K562 (cell line): ENCODE results near the gene SMOC2. TPM values are rescaled to one million over a fixed set of nuclear protein-coding genes. Genes with fewer than 3 reads are reported as not detected.

Experiments used
- ATAC-seq: fragments of 200-7000 bp; cut with Tn5 transposase; 3 replicates; pipeline ENCODE4 v1.9.1; 2020; ENCODE audit warnings: moderate library complexity
- BruUV-seq: library from RNA; stranded (reverse); fragments of 400-500 nt; replicated peaks from 2 replicates; lab custom pipeline; 2021; lab: Mats Ljungman, UMichigan
- CTCF ChIA-PET: fragments of 300-600 bp; formaldehyde crosslinking; extraction: SDS; loops from one replicate; lab custom pipeline; 2021; ENCODE audit warnings: low intra/inter-chr PET ratio; lab: Yijun Ruan, JAX
- POLR2A ChIA-PET: fragments of 300-600, 350-650 bp; sonication (Branson Sonifier 250); formaldehyde crosslinking; extraction: SDS; loops from one replicate; lab custom pipeline; 2021; ENCODE audit warnings: antibody characterized with exemption, inconsistent platforms; lab: Yijun Ruan, JAX
- DNase-seq, 4 experiments: peaks; one replicate each; pipeline versions ENCODE4 v3.0.0 to v3.0.0-alpha.2; 2011 to 2018; ENCODE audit warnings: low spot score in 3 of 4, mixed read lengths in 3 of 4; ENCODE audit errors: extremely low read depth in 1 of 4
- FAIRE-seq: peaks from 2 replicates; lab custom pipeline; 2011; peaks lifted over from hg19 to GRCh38; lab: Jason Lieb, UNC
- H2AFZ ChIP-seq: 2 replicates; pipeline ENCODE4 v1.6.0; 2011; ENCODE audit warnings: low read depth, low read length, control low read depth, inconsistent platforms
- H3K27ac ChIP-seq: fragments of 200-600 bp; 3 replicates; pipeline ENCODE4 v1.8.0; 2011; ENCODE audit warnings: low read depth, mild to moderate bottlenecking, control low read depth, inconsistent platforms, low read length, moderate library complexity, mixed read lengths; ENCODE audit errors: extremely low read depth
- H3K27me3 ChIP-seq, 2 experiments: fragments of 300-600 bp in 1 of 2; 2 replicates in 1 of 2; 3 replicates in 1 of 2; pipeline versions ENCODE4 v1.6.0 to v1.8.0; 2011; ENCODE audit warnings: inconsistent platforms in 2 of 2, low read length in 2 of 2, mild to moderate bottlenecking in 1 of 2, mixed read lengths in 1 of 2, moderate library complexity in 1 of 2; ENCODE audit not compliant: control insufficient read depth in 2 of 2, insufficient read depth in 2 of 2
- H3K36me3 ChIP-seq: fragments of 300-600 bp; 3 replicates; pipeline ENCODE4 v1.8.0; 2011; ENCODE audit warnings: mild to moderate bottlenecking, low read length, inconsistent platforms; ENCODE audit not compliant: control insufficient read depth, insufficient read depth
- H3K4me1 ChIP-seq, 2 experiments: fragments of 200-600 bp in 1 of 2; replicated peaks in 1 of 2; 2 replicates in 1 of 2; 3 replicates in 1 of 2; pipeline versions ENCODE4 v1.5.1 to v1.8.0; 2011; ENCODE audit warnings: inconsistent platforms in 2 of 2, low read length in 2 of 2, mild to moderate bottlenecking in 1 of 2, mixed read lengths in 1 of 2, moderate library complexity in 1 of 2; ENCODE audit not compliant: control insufficient read depth in 2 of 2, insufficient read depth in 2 of 2
- H3K4me2 ChIP-seq: 2 replicates; pipeline ENCODE4 v1.6.1; 2011; ENCODE audit warnings: low read length, control low read depth, inconsistent platforms, mixed read lengths; ENCODE audit not compliant: insufficient read depth
- H3K4me3 ChIP-seq: fragments of 200-600 bp; sonication (generic), shearing (Covaris generic); 2 replicates; pipeline ENCODE4 v1.5.1; 2016; ENCODE audit warnings: control low read depth, inconsistent platforms
- H3K79me2 ChIP-seq: fragments of 200-600 bp; 3 replicates; pipeline ENCODE4 v1.8.0; 2011; ENCODE audit warnings: low read length, inconsistent platforms; ENCODE audit not compliant: control insufficient read depth, insufficient read depth
- H3K9ac ChIP-seq, 2 experiments: 2 replicates each; pipeline versions ENCODE4 v1.6.0 to v1.6.1; 2011; ENCODE audit warnings: low read depth in 2 of 2, low read length in 2 of 2, control low read depth in 1 of 2, inconsistent platforms in 1 of 2, mild to moderate bottlenecking in 1 of 2, mixed read lengths in 1 of 2; ENCODE audit not compliant: insufficient read depth in 1 of 2
- H3K9me1 ChIP-seq: one replicate; pipeline ENCODE4 v1.6.0; 2011; ENCODE audit warnings: inconsistent platforms, mild to moderate bottlenecking, low read length, moderate library complexity; ENCODE audit not compliant: control insufficient read depth, insufficient read depth
- H3K9me3 ChIP-seq: replicated peaks from 2 replicates; pipeline ENCODE4 v1.5.1; 2011; ENCODE audit warnings: low read depth, low read length, inconsistent platforms; ENCODE audit not compliant: control insufficient read depth, insufficient read depth
- H4K20me1 ChIP-seq: replicated peaks from 2 replicates; pipeline ENCODE4 v1.6.1; 2011; ENCODE audit warnings: low read length, inconsistent platforms, mixed read lengths; ENCODE audit not compliant: control insufficient read depth, insufficient read depth
- CC2D1A ChIP-seq: fragments of 450-650 bp; IDR thresholded peaks from 2 replicates; pipeline ENCODE4 v1.6.1; 2017; ENCODE audit warnings: mild to moderate bottlenecking
- HNRNPUL1 ChIP-seq: fragments of 200-400 bp; formaldehyde crosslinking; IDR thresholded peaks from 2 replicates; pipeline ENCODE4 v1.6.1; 2017; ENCODE audit warnings: low read length
- MAFG ChIP-seq: fragments of 450-650 bp; conservative IDR thresholded peaks from 2 replicates; pipeline ENCODE4 v1.6.1; 2016; ENCODE audit warnings: missing genetic modification characterization, missing compliant biosample characterization
- MBD1 ChIP-seq: fragments of 250-450 bp; sonication (Bioruptor Pico); IDR thresholded peaks from 2 replicates; pipeline ENCODE4 v1.8.0; 2022; ENCODE audit warnings: inconsistent platforms
- MTA1 ChIP-seq: fragments of 450-650 bp; IDR thresholded peaks from 2 replicates; pipeline ENCODE4 v1.6.1; 2017; ENCODE audit warnings: borderline replicate concordance
- MTA3 ChIP-seq: fragments of 450-650 bp; formaldehyde crosslinking; IDR thresholded peaks from 2 replicates; pipeline ENCODE4 v1.6.1; 2017; ENCODE audit warnings: mild to moderate bottlenecking, borderline replicate concordance
- NFIC ChIP-seq: fragments of 450-650 bp; IDR thresholded peaks from 2 replicates; pipeline ENCODE4 v1.6.1; 2017; ENCODE audit warnings: mild to moderate bottlenecking, inconsistent platforms
- SFPQ ChIP-seq: fragments of 200-400 bp; formaldehyde crosslinking; IDR thresholded peaks from 2 replicates; pipeline ENCODE4 v1.6.1; 2017; ENCODE audit warnings: mild to moderate bottlenecking, low read depth, low read length, moderate library complexity
- TARDBP ChIP-seq: fragments of 450-650 bp; IDR thresholded peaks from 2 replicates; pipeline ENCODE4 v1.6.1; 2016
- TEAD2 ChIP-seq: fragments of 450-650 bp; IDR thresholded peaks from 2 replicates; pipeline ENCODE4 v1.6.1; 2016; ENCODE audit warnings: missing genetic modification characterization, control low read depth, missing compliant biosample characterization
- ZNF124 ChIP-seq: sonication (generic); formaldehyde crosslinking; IDR thresholded peaks from 2 replicates; pipeline ENCODE4 v1.8.1; 2022; ENCODE audit warnings: missing genetic modification reagents
- ZNF253 ChIP-seq: fragments of 250-450 bp; sonication (Bioruptor Pico); conservative IDR thresholded peaks from 2 replicates; pipeline ENCODE4 v1.6.1; 2021; ENCODE audit warnings: mild to moderate bottlenecking
- ZNF696 ChIP-seq: fragments of 250-450 bp; sonication (Bioruptor Pico); conservative IDR thresholded peaks from 2 replicates; pipeline ENCODE4 v1.4.0; 2020; ENCODE audit warnings: mild to moderate bottlenecking, moderate library complexity
- ZNF780A ChIP-seq: fragments of 250-450 bp; sonication (Bioruptor Pico); IDR thresholded peaks from 2 replicates; pipeline ENCODE4 v1.5.0; 2021; ENCODE audit warnings: mild to moderate bottlenecking
- WGBS: fragments of 100-300 bp; shearing (Covaris generic); methylation state at CpG from one replicate; pipeline ENCODE4 v1.1.6; 2016; ENCODE audit warnings: low coverage, mixed read lengths; ENCODE audit not compliant: insufficient coverage; ENCODE audit errors: missing lambda C conversion rate; 5-methylcytosine and 5-hydroxymethylcytosine counted together
- in situ Hi-C: fragments of 300-500 bp; cut with MboI; formaldehyde crosslinking; loops from 4 replicates; pipeline ENCODE4 v1.15.0; 2018; ENCODE audit warnings: inconsistent platforms, mixed read lengths
- intact Hi-C: fragments of 100-400 bp; cut with micrococcal nuclease; formaldehyde crosslinking; loops from 2 replicates; pipeline ENCODE4 v1.14.2; 2022
- polyA plus RNA-seq, 8 experiments: library from polyadenylated mRNA; depleted of rRNA in 4 of 8; stranded (reverse) in 5 of 8; unstranded in 3 of 8; fragments of >200 nt; fragmentation: Nextera tagmentation in 2 of 8; fragmentation: Illumina TruSeq in 1 of 8; extraction: Ambion mirVana in 2 of 8; extraction: Trizol in 1 of 8; gene quantifications; 2 replicates each; pipeline versions ENCODE4 v1.2.1 to v1.2.3, GENCODE V29; 2011 to 2014; ENCODE audit warnings: inconsistent platforms in 1 of 8, missing spikeins in 1 of 8
- total RNA-seq, 7 experiments: library from RNA; depleted of rRNA in 6 of 7; stranded (reverse); fragments of >200 nt in 6 of 7; fragmentation: Illumina TruSeq in 2 of 7; extraction: Trizol in 2 of 7; gene quantifications; 2 replicates each; pipeline versions ENCODE4 v1.2.1 to v1.2.3, GENCODE V29; 2011 to 2021; ENCODE audit warnings: low replicate concordance in 1 of 7

SMOC2 gene
- total and polyA plus RNA-seq, 9 of the 15 experiments (the other 6 are each of a cell fraction or from before 2014, with no cell fraction given) = 0.45 to 2.3 (median 1.1) TPM

- no peak overlapping the region for H3K9ac ChIP-seq
- no peak overlapping the region for H2AFZ ChIP-seq
- H3K9me1 ChIP-seq = no peaks in the 10 kb centered on the region
- no peak overlapping the region for H3K4me2 ChIP-seq
- H3K36me3 ChIP-seq = no peaks in the 10 kb centered on the region
- H3K79me2 ChIP-seq = no peaks in the 10 kb centered on the region
- no peak for DNase-seq
- 0 out of 2 replicates have a peak, but pooled peaks cover 16% of the 10 kb centered on the region for H4K20me1 ChIP-seq
- H3K4me3 ChIP-seq = no peak overlapping the region
- no peaks in the 10 kb centered on the region for H3K4me1 ChIP-seq
- no peak for FAIRE-seq
- H3K27ac ChIP-seq = no peak overlapping the region
- no peak for ATAC-seq
- BruUV-seq = no TSS peak
- in situ Hi-C loops = no loop called here
- WGBS = 1% methylated on average over 23 of the region's 23 CpGs
- H3K27me3 ChIP-seq = peaks cover 21 to 68% of the 10 kb centered on the region in 2 experiments; a peak in 4 of 5 replicates
- ChIA-PET POLR2A (no interaction called here), CTCF (no interaction called here)
- H3K9me3 ChIP-seq = no peaks in the 10 kb centered on the region
- intact Hi-C loops = no loop called here
- no peak for TF ChIP-seq HNRNPUL1
- TF ChIP-seq CC2D1A = no peak
- no peak for TF ChIP-seq NFIC
- no peak for TF ChIP-seq SFPQ
- no peak for TF ChIP-seq MAFG (tag)
- no peak for TF ChIP-seq MBD1
- no peak for TF ChIP-seq ZNF124
- TF ChIP-seq TARDBP = no peak
- no peak for TF ChIP-seq TEAD2
- TF ChIP-seq MTA3 = no peak
- TF ChIP-seq ZNF780A (CRISPR knock-in tag) = no peak
- TF ChIP-seq ZNF253 = no peak
- no peak for TF ChIP-seq MTA1
- TF ChIP-seq ZNF696 (CRISPR knock-in tag) = no peak
These were observed 47.7 kb upstream of the SMOC2 start for GRCh38 chr6:168393126-168393870.
